Measurements from ENCODE around the gene GUCY1A1. TPM values are rescaled to one million over a fixed set of nuclear protein-coding genes. Genes with fewer than 3 reads are reported as not detected.

Gene GUCY1A1
- total and polyA plus RNA-seq, 12 donors, result 6.7 to 101 (median 60.2) TPM

- Histone ChIP-seq H3K27ac (no peak overlapping the region), H3K4me3 (no peak overlapping the region), H3K27me3 (no peaks in the 10 kb centered on the region), H3K4me1 (no peaks in the 10 kb centered on the region), H3K36me3 (no peaks in the 10 kb centered on the region), H3K9me3 (peaks cover 0 to 10% (median 0%) of the 10 kb centered on the region in 11 donors)
- intact Hi-C loops (cut with DNase I), result no loop called here
- TF ChIP-seq CTCF (IDR thresholded peaks at IDR 0.05), result no peak
- ATAC-seq, result no peak
- no peak for DNase-seq
Measured at GRCh38 chr4:155653052-155653451, 13.6 kb upstream of the GUCY1A1 start.

- Histone ChIP-seq H3K27me3 (no peaks in the 10 kb centered on the region), H3K27ac (no peak overlapping the region), H3K9me3 (peaks cover 0 to 14% (median 0%) of the 10 kb centered on the region in 11 donors), H3K4me3 (no peak overlapping the region), H3K4me1 (peaks cover 0 to 20% (median 10%) of the 10 kb centered on the region in 9 donors), H3K36me3 (no peaks in the 10 kb centered on the region)
- no peak for ATAC-seq
- intact Hi-C loops (cut with DNase I), result no loop called here
- TF ChIP-seq CTCF (IDR thresholded peaks at IDR 0.05), result no peak
- DNase-seq, result no peak
- 80 to 82% methylated on average over 4 of the region's 4 CpGs for WGBS, 2 donors
Measured at GRCh38 chr4:155656025-155656424, 10.6 kb upstream of the GUCY1A1 start.

- no peak for ATAC-seq
- no peak for TF ChIP-seq CTCF (IDR thresholded peaks at IDR 0.05)
- Histone ChIP-seq H3K4me3 (no peak overlapping the region), H3K4me1 (peaks cover 0 to 20% (median 10%) of the 10 kb centered on the region in 9 donors), H3K9me3 (peaks cover 0 to 14% (median 0%) of the 10 kb centered on the region in 11 donors), H3K27ac (no peak overlapping the region), H3K36me3 (no peaks in the 10 kb centered on the region), H3K27me3 (no peaks in the 10 kb centered on the region)
- DNase-seq, result no peak
- intact Hi-C loops (cut with DNase I), result no loop called here
Measured at GRCh38 chr4:155657169-155657568, 9.5 kb upstream of the GUCY1A1 start.

GRCh38 chr4:155657985-155658680 lies 8.5 kb upstream of the GUCY1A1 start:
- DNase-seq (no peak), ATAC-seq (no peak)
- Histone ChIP-seq H3K4me1 (peaks cover 0 to 20% (median 10%) of the 10 kb centered on the region in 9 donors), H3K9me3 (peaks cover 0 to 14% (median 0%) of the 10 kb centered on the region in 11 donors), H3K36me3 (no peaks in the 10 kb centered on the region), H3K27ac (peak overlapping the region in 1 of 10 donors; percentile 31), H3K4me3 (no peak overlapping the region), H3K27me3 (no peaks in the 10 kb centered on the region)
- TF ChIP-seq CTCF (IDR thresholded peaks at IDR 0.05), result no peak
- intact Hi-C loops (cut with DNase I), result no loop called here
- 64 to 83% methylated on average over 1 of the region's 1 CpG for WGBS, 2 donors
